HG02870 (cell line): ENCODE data around the gene OR7C2.

Experiments used
- ATAC-seq: cut with Tn5 transposase; IDR thresholded peaks from one replicate; pipeline ENCODE4 v1.9.1; 2021; ENCODE audit warnings: mild to moderate bottlenecking, moderate library complexity; ENCODE audit not compliant: unreplicated experiment

The OR7C2 gene

DNA sequence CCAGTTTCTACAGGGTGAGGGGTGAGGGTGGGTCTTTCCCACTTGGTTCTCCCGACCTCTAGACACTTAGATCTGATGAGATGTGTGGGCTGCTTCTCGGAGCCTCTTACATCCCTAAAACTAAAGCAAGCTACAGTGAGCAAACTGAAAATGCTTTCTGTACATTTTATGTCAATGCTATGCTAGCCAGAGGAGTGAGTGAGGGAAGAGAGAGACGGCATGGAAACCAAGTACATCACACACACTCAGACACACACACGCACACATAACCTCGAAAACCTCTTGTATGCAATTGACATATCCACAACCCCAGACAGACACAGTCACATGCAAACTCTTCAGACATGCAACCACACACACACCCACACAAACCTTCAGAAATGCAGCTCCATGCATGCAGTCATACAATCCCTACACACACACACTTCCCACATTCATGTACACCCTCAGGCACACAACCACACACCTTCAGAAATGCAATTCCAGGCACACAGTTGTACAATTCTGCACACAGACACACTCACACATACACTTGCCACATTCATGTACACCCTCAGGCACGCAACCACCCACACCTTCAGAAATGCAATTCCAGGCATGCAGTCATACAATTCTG lies 37.0 kb downstream of the OR7C2 start:
- no peak for ATAC-seq

GRCh38 chr19:14979476-14980255 lies 38.4 kb downstream of the OR7C2 start, which contains the start of gene SLC1A6:
Gene SLC1A6 (minus strand): TSS chr19:14979864. CDS start chr19:14972910, 6,954 bp downstream.
- no peak for ATAC-seq

GRCh38 chr19:14985133-14985532 lies 43.8 kb downstream of the OR7C2 start:
- no peak for ATAC-seq
